Progenitor cell of endocrine pancreas (in vitro differentiated cells): ENCODE data around the gene ACLY. TPM values are rescaled to one million over a fixed set of nuclear protein-coding genes. Genes with fewer than 3 reads are reported as not detected.
A peak's percentile ranks its signal among the peaks of the same experiment; 100 is the strongest.

Experiments
- DNase-seq: peaks from one replicate; pipeline ENCODE4 v3.0.0; 2021; ENCODE audit warnings: low spot score; ENCODE audit not compliant: unreplicated experiment
- H3K27ac Mint-ChIP-seq: 2 replicates; pipeline ENCODE4 v1.8.0; 2021; ENCODE audit warnings: mild to moderate bottlenecking, moderate library complexity, mixed read lengths
- H3K27me3 Mint-ChIP-seq: 2 replicates; pipeline ENCODE4 v1.8.0; 2021; ENCODE audit warnings: mixed read lengths
- H3K36me3 Mint-ChIP-seq: 2 replicates; pipeline ENCODE4 v1.8.0; 2022; ENCODE audit warnings: mixed read lengths; ENCODE audit not compliant: insufficient read depth
- H3K4me1 Mint-ChIP-seq: 2 replicates; pipeline ENCODE4 v1.8.0; 2021; ENCODE audit warnings: low read depth, mixed read lengths
- H3K4me3 Mint-ChIP-seq: 2 replicates; pipeline ENCODE4 v1.8.0; 2021; ENCODE audit warnings: low read depth, mild to moderate bottlenecking, moderate library complexity, mixed read lengths
- H3K9me3 Mint-ChIP-seq: 2 replicates; pipeline ENCODE4 v1.8.0; 2021; ENCODE audit warnings: low read depth, mixed read lengths
- total RNA-seq: library from RNA; stranded (reverse); gene quantifications from 2 replicates; pipeline ENCODE4 v1.2.1, GENCODE V29; 2021
- TF ChIP-seq, protein P1 (sequence below): fragments of 200-600 bp; sonication (generic); IDR thresholded peaks from one replicate; pipeline ENCODE4 v1.5.0; 2021; ENCODE audit warnings: antibody characterized with exemption, mild to moderate bottlenecking; ENCODE audit not compliant: unreplicated experiment

ACLY gene
- total RNA-seq, 1 donor from 2014 or later, result 188 TPM

DNA sequence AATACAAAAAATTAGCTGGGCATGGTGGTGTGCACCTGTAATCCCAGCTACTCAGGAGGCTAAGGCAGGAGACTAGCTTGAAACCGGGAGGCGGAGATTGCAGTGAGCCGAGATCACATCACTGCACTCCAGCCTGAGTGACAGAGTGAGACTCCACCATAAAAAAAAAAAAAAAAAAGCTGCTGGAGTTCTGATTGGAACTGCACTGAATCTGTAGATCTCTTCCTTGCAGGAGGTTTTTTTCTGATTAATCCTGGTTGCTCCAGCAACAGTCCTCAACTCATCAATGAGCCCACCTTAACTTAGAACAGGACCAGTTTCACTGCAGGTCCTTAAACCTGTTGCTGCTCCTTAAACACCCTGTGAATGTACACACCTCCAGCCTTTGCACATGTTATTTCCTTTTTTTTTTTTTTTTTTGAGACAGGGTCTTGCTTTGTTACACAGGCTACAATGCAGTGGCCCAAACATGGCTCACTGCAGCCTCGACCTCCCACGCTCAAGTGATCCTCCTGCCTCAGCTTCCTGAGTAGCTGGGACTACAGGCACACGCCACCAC lies 10.0 kb upstream of the ACLY start:
- Mint-ChIP-seq H3K27me3 (no peaks in the 10 kb centered on the region), H3K36me3 (no peaks in the 10 kb centered on the region), H3K4me3 (no peak overlapping the region), H3K27ac (no peak overlapping the region), H3K9me3 (no peaks in the 10 kb centered on the region), H3K4me1 (peaks cover 15% of the 10 kb centered on the region)
- no peak for DNase-seq
- TF ChIP-seq, protein P1, sequence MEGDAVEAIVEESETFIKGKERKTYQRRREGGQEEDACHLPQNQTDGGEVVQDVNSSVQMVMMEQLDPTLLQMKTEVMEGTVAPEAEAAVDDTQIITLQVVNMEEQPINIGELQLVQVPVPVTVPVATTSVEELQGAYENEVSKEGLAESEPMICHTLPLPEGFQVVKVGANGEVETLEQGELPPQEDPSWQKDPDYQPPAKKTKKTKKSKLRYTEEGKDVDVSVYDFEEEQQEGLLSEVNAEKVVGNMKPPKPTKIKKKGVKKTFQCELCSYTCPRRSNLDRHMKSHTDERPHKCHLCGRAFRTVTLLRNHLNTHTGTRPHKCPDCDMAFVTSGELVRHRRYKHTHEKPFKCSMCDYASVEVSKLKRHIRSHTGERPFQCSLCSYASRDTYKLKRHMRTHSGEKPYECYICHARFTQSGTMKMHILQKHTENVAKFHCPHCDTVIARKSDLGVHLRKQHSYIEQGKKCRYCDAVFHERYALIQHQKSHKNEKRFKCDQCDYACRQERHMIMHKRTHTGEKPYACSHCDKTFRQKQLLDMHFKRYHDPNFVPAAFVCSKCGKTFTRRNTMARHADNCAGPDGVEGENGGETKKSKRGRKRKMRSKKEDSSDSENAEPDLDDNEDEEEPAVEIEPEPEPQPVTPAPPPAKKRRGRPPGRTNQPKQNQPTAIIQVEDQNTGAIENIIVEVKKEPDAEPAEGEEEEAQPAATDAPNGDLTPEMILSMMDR, result no peak

DNA sequence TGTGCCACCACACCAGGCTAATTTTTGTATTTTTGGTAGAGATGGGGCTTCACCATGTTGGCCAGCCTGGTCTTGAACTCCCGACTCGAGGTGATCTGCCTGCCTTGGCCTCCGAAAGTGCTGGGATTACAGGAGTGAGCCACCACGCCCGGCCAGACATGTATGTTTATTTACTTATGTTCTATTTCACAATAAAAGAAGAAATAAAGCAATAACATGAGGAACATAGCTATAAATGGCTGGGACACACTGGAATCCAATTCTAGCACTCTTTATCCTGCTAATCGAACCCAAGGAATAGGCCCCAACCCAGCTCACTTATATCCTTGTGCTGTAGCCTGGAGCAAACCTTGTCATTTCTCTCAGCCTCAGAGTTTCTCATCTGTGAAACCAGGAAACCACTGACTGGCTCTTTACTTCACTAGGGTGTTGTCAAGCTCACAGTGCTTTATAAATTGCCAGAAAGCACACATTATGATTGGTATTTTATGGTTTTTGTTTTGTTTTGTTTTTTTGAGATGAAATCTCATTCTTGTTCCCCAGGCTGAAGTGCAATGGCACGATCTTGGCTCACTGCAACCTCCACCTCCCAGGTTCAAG lies 7.3 kb upstream of the ACLY start:
- DNase-seq, result no peak
- H3K9me3 Mint-ChIP-seq, result no peaks in the 10 kb centered on the region
- H3K4me3 Mint-ChIP-seq, result no peak overlapping the region
- no peaks in the 10 kb centered on the region for H3K27me3 Mint-ChIP-seq
- H3K27ac Mint-ChIP-seq, result no peak overlapping the region
- H3K4me1 Mint-ChIP-seq, result peaks cover 13% of the 10 kb centered on the region
- H3K36me3 Mint-ChIP-seq, result no peaks in the 10 kb centered on the region
- TF ChIP-seq, protein P1, result no peak

DNA sequence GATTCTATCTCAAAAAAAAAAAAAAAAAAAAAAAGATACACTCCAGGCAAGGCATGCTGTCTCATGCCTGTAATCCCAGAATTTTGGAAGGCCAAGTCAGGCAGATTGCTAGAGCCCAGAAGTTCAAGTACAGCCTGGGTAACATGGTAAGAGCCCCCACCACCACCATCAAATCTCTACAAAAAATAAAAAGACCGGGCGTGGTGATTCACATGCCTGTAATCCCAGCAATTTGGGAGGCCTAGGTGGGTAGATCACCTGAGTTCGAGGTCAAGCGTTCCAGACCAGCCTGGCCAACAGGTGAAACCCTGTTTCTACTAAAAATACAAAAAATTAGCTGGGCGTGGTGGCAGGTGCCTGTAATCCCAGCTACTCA lies 1.8 kb upstream of the ACLY start:
- TF ChIP-seq, protein P1, result no peak
- no peak overlapping the region for H3K27ac Mint-ChIP-seq

DNA sequence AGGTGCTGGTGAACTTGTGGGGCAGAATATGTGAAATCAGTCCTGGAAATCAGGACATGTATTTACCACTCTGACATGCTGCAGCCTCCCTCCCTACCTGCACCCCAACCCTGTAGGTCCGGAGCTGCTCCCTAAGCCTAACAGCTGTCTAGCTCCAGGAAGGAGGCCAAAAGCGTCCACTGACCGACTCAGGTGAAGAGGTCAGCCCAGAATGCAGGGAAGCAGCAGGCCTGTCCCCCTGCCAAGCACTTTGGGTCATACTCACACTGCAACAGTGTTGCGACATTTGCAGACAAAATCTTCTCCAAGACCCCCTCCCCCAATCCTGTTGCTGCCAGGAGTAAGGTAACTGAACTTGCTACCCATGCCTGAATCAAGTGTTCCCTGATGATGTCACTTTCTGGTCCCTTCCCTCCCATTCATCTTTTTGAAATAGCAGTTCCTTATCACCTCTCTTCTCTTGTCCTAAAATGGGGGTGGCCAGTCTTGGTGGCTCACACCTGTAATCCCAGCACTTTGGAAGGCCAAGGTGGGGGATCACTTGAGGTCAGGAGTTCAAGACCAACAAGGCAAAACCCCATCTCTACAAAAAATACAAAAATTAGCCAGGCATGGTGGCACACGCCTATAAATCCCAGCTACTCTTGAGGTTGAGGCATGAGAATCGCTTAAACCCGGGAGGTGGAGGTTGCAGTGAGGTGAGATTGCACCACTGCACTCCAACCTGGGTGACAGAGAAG lies 1.3 kb upstream of the ACLY start:
- Mint-ChIP-seq H3K27ac (no peak overlapping the region), H3K27me3 (no peaks in the 10 kb centered on the region), H3K36me3 (no peaks in the 10 kb centered on the region), H3K4me3 (peak overlapping the region; percentile 90), H3K9me3 (no peaks in the 10 kb centered on the region), H3K4me1 (peaks cover 34% of the 10 kb centered on the region)
- DNase-seq, result no peak
- TF ChIP-seq, protein P1, result no peak

More for the DNA sequence above, 1.8 kb upstream of the ACLY start:
- H3K4me1 Mint-ChIP-seq, result peaks cover 28% of the 10 kb centered on the region
- no peak overlapping the region for H3K4me3 Mint-ChIP-seq
- H3K36me3 Mint-ChIP-seq, result no peaks in the 10 kb centered on the region
- H3K9me3 Mint-ChIP-seq, result no peaks in the 10 kb centered on the region
- DNase-seq, result no peak
- no peaks in the 10 kb centered on the region for H3K27me3 Mint-ChIP-seq

DNA sequence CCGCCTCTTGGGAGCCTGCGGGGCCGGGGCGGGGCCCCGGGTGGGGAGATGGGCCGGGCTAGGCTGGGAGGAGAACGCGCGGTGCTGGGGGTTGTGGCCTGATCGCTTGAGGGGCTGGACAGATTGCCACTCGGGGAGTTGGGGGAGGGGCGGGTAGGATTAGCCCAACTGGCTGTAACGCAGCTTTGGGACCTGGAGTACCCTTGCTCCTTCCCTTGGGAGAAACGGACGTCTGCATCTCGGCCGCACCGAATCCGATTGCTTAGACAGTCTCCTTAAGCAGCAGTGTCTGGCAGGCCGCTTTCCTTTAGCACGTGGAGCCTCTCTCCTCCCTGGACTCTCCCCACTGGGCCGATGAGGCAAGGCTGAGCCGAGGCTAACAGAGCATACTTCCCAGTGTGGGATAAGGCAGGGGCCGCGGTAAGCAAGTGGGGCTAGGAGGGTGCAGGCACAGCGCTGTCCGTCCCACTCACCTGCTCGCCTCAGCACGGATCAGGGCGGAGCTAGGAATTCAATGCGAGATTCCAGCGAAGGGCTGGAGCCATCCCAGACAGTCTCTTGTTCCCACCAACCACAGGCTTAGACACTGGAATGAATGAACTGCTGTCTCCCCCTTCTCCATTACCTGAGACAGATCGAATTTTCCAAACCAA lies 540 bp upstream of the ACLY start:
- Mint-ChIP-seq H3K27ac (peak overlapping the region; percentile 92), H3K27me3 (no peaks in the 10 kb centered on the region), H3K4me1 (peaks cover 41% of the 10 kb centered on the region), H3K4me3 (peak overlapping the region; percentile 90), H3K36me3 (no peaks in the 10 kb centered on the region), H3K9me3 (no peaks in the 10 kb centered on the region)
- TF ChIP-seq, protein P1, result no peak
- no peak for DNase-seq
